HepG2 (cell line): ENCODE measurements around the gene CCNQ. TPM values are rescaled to one million over a fixed set of nuclear protein-coding genes. Genes with fewer than 3 reads are reported as not detected.

Experiments used
- ARNT ChIP-seq: fragments of 450-650 bp; IDR thresholded peaks from 2 replicates; pipeline ENCODE4 v1.6.1; 2017
- BHLHE40 ChIP-seq: IDR thresholded peaks from 2 replicates; pipeline ENCODE4 v1.6.1; 2011; ENCODE audit warnings: low read length, improper control_type of control experiment
- EHMT2 ChIP-seq: fragments of 200-600 bp; sonication (generic); IDR thresholded peaks from 2 replicates; pipeline ENCODE4 v1.7.0; 2017; ENCODE audit warnings: antibody characterized with exemption, low read depth, low read length, borderline replicate concordance
- GATAD1 ChIP-seq: IDR thresholded peaks from 2 replicates; pipeline ENCODE4 v1.6.1; 2016; ENCODE audit warnings: missing genetic modification reagents, missing compliant biosample characterization
- HNF4G ChIP-seq, 2 experiments: sonication (generic) in 1 of 2; formaldehyde crosslinking in 1 of 2; IDR thresholded peaks; 2 replicates each; pipeline versions ENCODE4 v1.4.0 to v1.6.1; 2011 to 2020; ENCODE audit warnings: borderline replicate concordance in 2 of 2, low read depth in 2 of 2, mild to moderate bottlenecking in 2 of 2, low read length in 1 of 2, missing genetic modification reagents in 1 of 2, moderate library complexity in 1 of 2
- KAT7 ChIP-seq: IDR thresholded peaks from 2 replicates; pipeline ENCODE4 v1.6.1; 2018; ENCODE audit warnings: borderline replicate concordance, missing compliant biosample characterization
- MED8 ChIP-seq: sonication (generic); formaldehyde crosslinking; IDR thresholded peaks from 2 replicates; pipeline ENCODE4 v1.8.1; 2023; ENCODE audit warnings: mild to moderate bottlenecking, missing genetic modification reagents; ENCODE audit not compliant: insufficient replicate concordance
- TAF1 ChIP-seq: sonication (generic); formaldehyde crosslinking; IDR thresholded peaks from 2 replicates; pipeline ENCODE4 v1.4.0; 2020; ENCODE audit warnings: missing genetic modification reagents
- ZFP37 ChIP-seq: sonication (generic); formaldehyde crosslinking; IDR thresholded peaks from 2 replicates; pipeline ENCODE4 v1.4.0; 2020; ENCODE audit warnings: missing genetic modification reagents, borderline replicate concordance
- ZKSCAN1 ChIP-seq: fragments of 150-350 bp; IDR thresholded peaks from 2 replicates; pipeline ENCODE4 v1.6.1; 2014; ENCODE audit warnings: low read length
- ZNF44 ChIP-seq: sonication (generic); formaldehyde crosslinking; IDR thresholded peaks from 2 replicates; pipeline ENCODE4 v1.5.1; 2020; ENCODE audit warnings: mild to moderate bottlenecking, missing genetic modification reagents
- ZNF549 ChIP-seq: sonication (generic); formaldehyde crosslinking; IDR thresholded peaks from 2 replicates; pipeline ENCODE4 v1.5.0; 2020; ENCODE audit warnings: missing genetic modification reagents
- ZNF589 ChIP-seq: sonication (generic); formaldehyde crosslinking; conservative IDR thresholded peaks from 2 replicates; pipeline ENCODE4 v1.8.0; 2022; ENCODE audit warnings: mild to moderate bottlenecking, moderate library complexity, missing genetic modification reagents
- ZNF670 ChIP-seq: sonication (generic); formaldehyde crosslinking; IDR thresholded peaks from 2 replicates; pipeline ENCODE4 v1.8.0; 2022; ENCODE audit warnings: mild to moderate bottlenecking, missing genetic modification reagents, borderline replicate concordance
- ZNF75D ChIP-seq: sonication (generic); formaldehyde crosslinking; IDR thresholded peaks from 2 replicates; pipeline ENCODE4 v1.8.1; 2023; ENCODE audit warnings: missing genetic modification reagents, mild to moderate bottlenecking, borderline replicate concordance
- ZNF782 ChIP-seq: sonication (generic); formaldehyde crosslinking; IDR thresholded peaks from 2 replicates; pipeline ENCODE4 v1.4.0; 2020; ENCODE audit warnings: missing genetic modification reagents, mild to moderate bottlenecking, borderline replicate concordance
- ZNF83 ChIP-seq: sonication (generic); formaldehyde crosslinking; IDR thresholded peaks from 2 replicates; pipeline ENCODE4 v1.4.0; 2020; ENCODE audit warnings: missing genetic modification reagents, mild to moderate bottlenecking, borderline replicate concordance
- ZNF841 ChIP-seq: sonication (generic); formaldehyde crosslinking; IDR thresholded peaks from 2 replicates; pipeline ENCODE4 v1.8.1; 2023; ENCODE audit warnings: missing genetic modification reagents, borderline replicate concordance
- ZNF891 ChIP-seq: sonication (generic); formaldehyde crosslinking; IDR thresholded peaks from 2 replicates; pipeline ENCODE4 v1.5.0; 2020; ENCODE audit warnings: mild to moderate bottlenecking, missing genetic modification reagents
- polyA plus RNA-seq, 8 experiments: library from polyadenylated mRNA; depleted of rRNA in 3 of 8; stranded (reverse) in 7 of 8; unstranded in 1 of 8; fragments of >200 nt; fragmentation: Illumina TruSeq in 4 of 8; extraction: Trizol in 4 of 8; gene quantifications; 2 replicates each; pipeline versions ENCODE4 v1.2.1 to v1.2.3, GENCODE V29; 2011 to 2016; ENCODE audit warnings: low read depth in 4 of 8, missing spikeins in 1 of 8, mixed read lengths in 1 of 8; ENCODE audit not compliant: insufficient read depth in 1 of 8
- total RNA-seq, 5 experiments: library from RNA; depleted of rRNA; stranded (reverse); fragments of >200 nt; fragmentation: Illumina TruSeq; extraction: Trizol; gene quantifications; 2 replicates each; pipeline ENCODE4 v1.2.3, GENCODE V29; 2016; ENCODE audit warnings: low read depth in 1 of 5
- TF ChIP-seq, protein P1 (sequence below): sonication (generic); formaldehyde crosslinking; IDR thresholded peaks from 2 replicates; pipeline ENCODE4 v1.4.0; 2020; ENCODE audit warnings: missing genetic modification reagents
- TF ChIP-seq, protein P2 (sequence below): IDR thresholded peaks from 2 replicates; pipeline ENCODE4 v1.6.1; 2012; ENCODE audit warnings: inconsistent platforms
- TF ChIP-seq, protein P3 (sequence below): IDR thresholded peaks from 2 replicates; pipeline ENCODE4 v1.6.1; 2016; ENCODE audit warnings: mild to moderate bottlenecking, missing biosample characterization, missing genetic modification reagents
- TF ChIP-seq, protein P4 (sequence below): sonication (generic); formaldehyde crosslinking; IDR thresholded peaks from 2 replicates; pipeline ENCODE4 v1.4.0; 2020; ENCODE audit warnings: missing genetic modification reagents, low read depth, mild to moderate bottlenecking, borderline replicate concordance
- TF ChIP-seq, protein P5 (sequence below): sonication (generic); formaldehyde crosslinking; IDR thresholded peaks from 2 replicates; pipeline ENCODE4 v1.5.0; 2020; ENCODE audit warnings: missing genetic modification reagents
- TF ChIP-seq, protein P6 (sequence below): sonication (generic); formaldehyde crosslinking; IDR thresholded peaks from 2 replicates; pipeline ENCODE4 v1.4.0; 2020; ENCODE audit warnings: mild to moderate bottlenecking, missing genetic modification reagents

The CCNQ gene
- total and polyA plus RNA-seq, 2 of the 13 experiments (the other 11 are each of a cell fraction or from before 2014, with no cell fraction given): 15.0 to 25.5 TPM

DNA sequence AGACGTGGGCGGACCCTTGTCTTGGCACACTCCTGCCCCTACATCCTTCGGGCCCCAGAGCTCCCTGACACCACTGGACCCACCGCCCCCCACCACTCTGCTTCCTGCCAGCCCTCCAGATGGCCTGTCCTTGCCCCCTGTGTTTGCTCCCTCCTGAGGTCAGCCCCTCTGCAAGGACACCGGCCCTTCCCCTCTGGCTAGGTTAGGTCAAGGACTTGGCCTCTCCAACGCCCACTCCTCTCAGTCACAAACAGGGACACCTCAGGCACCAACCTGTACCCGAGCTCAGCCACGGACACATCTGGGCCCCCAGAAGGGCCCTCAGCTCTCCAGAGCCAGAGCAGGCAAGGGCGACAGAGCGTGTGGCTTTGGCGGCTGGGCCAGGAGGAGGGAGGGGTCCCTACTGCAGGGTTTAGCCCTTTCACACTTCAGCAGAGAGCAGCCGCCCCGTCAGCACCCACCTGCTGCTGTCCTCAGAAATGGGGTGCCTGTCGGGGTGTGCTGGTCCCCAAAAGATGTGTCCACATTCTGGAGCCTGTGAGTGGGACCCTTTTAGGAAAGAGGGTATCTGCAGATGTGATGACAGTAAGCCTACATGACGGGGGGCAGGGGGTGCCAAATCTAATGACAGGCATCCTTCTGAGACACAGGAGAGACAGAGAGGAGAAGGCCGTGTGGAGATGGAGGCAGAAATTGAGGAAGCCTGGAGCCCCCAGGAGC lies 24.5 kb upstream of the CCNQ start (continued):
- TF ChIP-seq, protein P1, sequence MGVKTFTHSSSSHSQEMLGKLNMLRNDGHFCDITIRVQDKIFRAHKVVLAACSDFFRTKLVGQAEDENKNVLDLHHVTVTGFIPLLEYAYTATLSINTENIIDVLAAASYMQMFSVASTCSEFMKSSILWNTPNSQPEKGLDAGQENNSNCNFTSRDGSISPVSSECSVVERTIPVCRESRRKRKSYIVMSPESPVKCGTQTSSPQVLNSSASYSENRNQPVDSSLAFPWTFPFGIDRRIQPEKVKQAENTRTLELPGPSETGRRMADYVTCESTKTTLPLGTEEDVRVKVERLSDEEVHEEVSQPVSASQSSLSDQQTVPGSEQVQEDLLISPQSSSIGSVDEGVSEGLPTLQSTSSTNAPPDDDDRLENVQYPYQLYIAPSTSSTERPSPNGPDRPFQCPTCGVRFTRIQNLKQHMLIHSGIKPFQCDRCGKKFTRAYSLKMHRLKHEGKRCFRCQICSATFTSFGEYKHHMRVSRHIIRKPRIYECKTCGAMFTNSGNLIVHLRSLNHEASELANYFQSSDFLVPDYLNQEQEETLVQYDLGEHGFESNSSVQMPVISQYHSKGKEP (CRISPR knock-in tag): no peak
- no peak; the same call in 1 of the 2 replicates for TF ChIP-seq ZNF891 (CRISPR knock-in tag)
- TF ChIP-seq, protein P2, sequence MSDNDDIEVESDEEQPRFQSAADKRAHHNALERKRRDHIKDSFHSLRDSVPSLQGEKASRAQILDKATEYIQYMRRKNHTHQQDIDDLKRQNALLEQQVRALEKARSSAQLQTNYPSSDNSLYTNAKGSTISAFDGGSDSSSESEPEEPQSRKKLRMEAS: no peak
- TF ChIP-seq, protein P3, sequence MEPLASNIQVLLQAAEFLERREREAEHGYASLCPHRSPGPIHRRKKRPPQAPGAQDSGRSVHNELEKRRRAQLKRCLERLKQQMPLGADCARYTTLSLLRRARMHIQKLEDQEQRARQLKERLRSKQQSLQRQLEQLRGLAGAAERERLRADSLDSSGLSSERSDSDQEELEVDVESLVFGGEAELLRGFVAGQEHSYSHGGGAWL (CRISPR knock-in tag): no peak
- no peak for TF ChIP-seq KAT7 (CRISPR knock-in tag)
- no peak for TF ChIP-seq ZNF549 (CRISPR knock-in tag)
- TF ChIP-seq ZKSCAN1: no peak
- TF ChIP-seq, protein P4, sequence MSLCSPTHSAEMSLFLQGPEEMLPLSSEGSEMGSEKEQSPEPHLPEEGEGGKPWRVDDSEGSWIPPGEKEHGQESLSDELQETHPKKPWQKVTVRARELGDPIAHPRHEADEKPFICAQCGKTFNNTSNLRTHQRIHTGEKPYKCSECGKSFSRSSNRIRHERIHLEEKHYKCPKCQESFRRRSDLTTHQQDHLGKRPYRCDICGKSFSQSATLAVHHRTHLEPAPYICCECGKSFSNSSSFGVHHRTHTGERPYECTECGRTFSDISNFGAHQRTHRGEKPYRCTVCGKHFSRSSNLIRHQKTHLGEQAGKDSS: 0 out of 2 replicates have a peak, but pooled peaks have one; percentile 22
- no peak for TF ChIP-seq BHLHE40
- TF ChIP-seq ZNF75D (CRISPR knock-in tag): no peak
- no peak for TF ChIP-seq ZNF782 (CRISPR knock-in tag)
- no peak; the same call in 1 of the 2 replicates for TF ChIP-seq GATAD1 (CRISPR knock-in tag)
- peak; percentile 65 for TF ChIP-seq HNF4G (IDR thresholded peaks at IDR 0.05; ENCODE audit: borderline replicate concordance, low read depth, low read length)
- 0 out of 2 replicates have a peak, but pooled peaks have one; percentile 47 for TF ChIP-seq HNF4G (CRISPR knock-in tag; IDR thresholded peaks at IDR 0.05; ENCODE audit: borderline replicate concordance, low read depth)
- TF ChIP-seq, protein P5, sequence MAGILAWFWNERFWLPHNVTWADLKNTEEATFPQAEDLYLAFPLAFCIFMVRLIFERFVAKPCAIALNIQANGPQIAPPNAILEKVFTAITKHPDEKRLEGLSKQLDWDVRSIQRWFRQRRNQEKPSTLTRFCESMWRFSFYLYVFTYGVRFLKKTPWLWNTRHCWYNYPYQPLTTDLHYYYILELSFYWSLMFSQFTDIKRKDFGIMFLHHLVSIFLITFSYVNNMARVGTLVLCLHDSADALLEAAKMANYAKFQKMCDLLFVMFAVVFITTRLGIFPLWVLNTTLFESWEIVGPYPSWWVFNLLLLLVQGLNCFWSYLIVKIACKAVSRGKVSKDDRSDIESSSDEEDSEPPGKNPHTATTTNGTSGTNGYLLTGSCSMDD (CRISPR knock-in tag): no peak
- TF ChIP-seq, protein P6, sequence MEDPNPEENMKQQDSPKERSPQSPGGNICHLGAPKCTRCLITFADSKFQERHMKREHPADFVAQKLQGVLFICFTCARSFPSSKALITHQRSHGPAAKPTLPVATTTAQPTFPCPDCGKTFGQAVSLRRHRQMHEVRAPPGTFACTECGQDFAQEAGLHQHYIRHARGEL (CRISPR knock-in tag): no peak
- no peak for TF ChIP-seq ZFP37 (CRISPR knock-in tag)
- 0 out of 2 replicates have a peak, but pooled peaks have one; percentile 29 for TF ChIP-seq ZNF670 (CRISPR knock-in tag)
- no peak for TF ChIP-seq EHMT2
- no peak for TF ChIP-seq ZNF83
- TF ChIP-seq MED8: peak; percentile 98
- TF ChIP-seq TAF1 (CRISPR knock-in tag): peak; percentile 76
- no peak for TF ChIP-seq ZNF589 (CRISPR knock-in tag)
- TF ChIP-seq ARNT: no peak
- no peak for TF ChIP-seq ZNF841
- TF ChIP-seq ZNF44 (CRISPR knock-in tag): no peak
